Measurements from ENCODE around the gene ATF7.

GRCh38 chr12:53563452-53564028 lies 62.6 kb downstream of the ATF7 start:
- no peak for TF ChIP-seq OSR1 (CRISPR knock-in tag; IDR thresholded peaks at IDR 0.05)
- TF ChIP-seq RARB (CRISPR knock-in tag; IDR thresholded peaks at IDR 0.05) = no peak
- no peak for TF ChIP-seq ESRRG (CRISPR knock-in tag; IDR thresholded peaks at IDR 0.05)
- TF ChIP-seq SNAI2 (CRISPR knock-in tag; IDR thresholded peaks at IDR 0.05) = no peak
- TF ChIP-seq ISL1 (CRISPR knock-in tag; IDR thresholded peaks at IDR 0.05) = no peak
